Subcutaneous adipose tissue (tissue), 4 donors: ENCODE data around the gene RWDD4. TPM values are rescaled to one million over a fixed set of nuclear protein-coding genes. Genes with fewer than 3 reads are reported as not detected.

Source experiments
- CTCF ChIP-seq: fragments of 450-650 bp; IDR thresholded peaks from one replicate; pipeline ENCODE4 v1.5.1; 2016; ENCODE audit warnings: low read depth, mild to moderate bottlenecking, control low read depth, antibody characterized with exemption, moderate library complexity
- total RNA-seq, 4 donors: library from RNA; depleted of rRNA; stranded (reverse); fragments of >200 nt; gene quantifications; one replicate each; pipeline ENCODE4 v1.1.0, GENCODE V29; 2016

Gene RWDD4
- total RNA-seq: 10 to 100 TPM; 16.5 to 33.4 (median 17.5) TPM

DNA sequence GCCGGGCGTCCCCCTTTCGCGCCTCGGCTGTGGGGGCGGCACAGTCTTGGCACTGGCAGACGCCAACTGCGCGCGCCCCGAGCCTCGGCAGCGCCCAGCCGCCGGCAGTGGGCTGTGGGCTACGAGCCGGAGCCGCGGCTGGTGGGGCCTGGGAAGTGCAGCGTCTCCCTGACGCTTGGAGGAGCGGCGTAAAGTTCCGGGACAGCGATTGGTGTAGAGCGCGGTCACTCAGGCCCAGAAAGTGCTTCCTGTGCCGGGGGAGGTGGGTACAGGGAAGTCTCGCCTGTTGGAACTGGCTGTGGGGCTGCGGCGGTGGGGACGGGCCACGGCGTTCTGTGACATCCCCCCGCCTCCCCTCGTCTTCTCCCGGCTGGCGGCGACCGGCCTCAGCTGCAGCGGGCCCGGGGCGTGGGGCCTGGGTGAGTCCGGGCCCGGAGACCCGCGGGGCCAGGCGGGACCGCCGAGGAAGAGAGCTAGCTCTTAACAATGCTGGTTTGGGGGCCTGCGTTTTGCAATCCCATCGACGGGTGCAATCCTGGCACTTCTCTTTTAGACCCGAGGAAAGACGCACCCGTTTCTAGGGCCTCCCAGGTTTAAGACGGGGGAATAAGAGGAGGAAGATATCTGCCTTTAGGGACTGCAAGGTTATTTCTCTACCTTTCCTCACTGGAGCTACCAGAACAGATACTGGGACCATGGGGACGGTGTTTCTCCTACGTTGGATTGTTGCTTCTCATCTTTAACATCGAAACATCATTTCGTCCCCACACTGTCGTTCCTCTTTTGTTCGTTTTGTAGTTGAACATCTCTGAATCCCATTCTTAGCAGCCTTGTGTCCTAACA is at the start of gene RWDD4, which contains the start of gene TRAPPC11:
RWDD4 (minus strand) TSS at position 157 of the 843 bp plus-strand sequence. CDS start 233 bp downstream, outside the sequence.
TRAPPC11 (plus strand) TSS at position 265 of the 843 bp plus-strand sequence. CDS start 4,575 bp downstream, outside the sequence.
- TF ChIP-seq CTCF: no peak

GRCh38 chr4:183702492-183702891 is 43.5 kb upstream of the RWDD4 start:
- no peak for TF ChIP-seq CTCF

GRCh38 chr4:183700407-183700806 is 41.4 kb upstream of the RWDD4 start:
- no peak for TF ChIP-seq CTCF

DNA sequence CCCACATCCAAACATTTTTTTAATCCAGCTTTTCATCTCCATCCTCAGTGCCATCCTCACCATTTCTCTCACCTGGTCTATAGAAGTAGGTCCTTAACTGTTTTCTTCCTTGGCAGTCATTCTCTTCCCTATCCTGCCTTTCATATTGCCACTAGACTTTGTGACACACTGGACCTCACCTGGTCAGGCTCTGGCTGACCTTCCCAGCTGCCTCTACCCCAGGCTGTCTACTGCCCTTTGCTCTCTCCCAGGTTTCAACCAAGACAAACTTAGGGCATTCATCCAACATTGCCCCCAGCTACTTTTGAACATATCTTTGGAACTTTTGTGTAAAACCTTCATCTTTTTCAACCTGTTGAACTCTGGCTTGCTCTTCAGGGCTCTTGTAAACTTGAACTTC is 39.9 kb upstream of the RWDD4 start:
- no peak for TF ChIP-seq CTCF

DNA sequence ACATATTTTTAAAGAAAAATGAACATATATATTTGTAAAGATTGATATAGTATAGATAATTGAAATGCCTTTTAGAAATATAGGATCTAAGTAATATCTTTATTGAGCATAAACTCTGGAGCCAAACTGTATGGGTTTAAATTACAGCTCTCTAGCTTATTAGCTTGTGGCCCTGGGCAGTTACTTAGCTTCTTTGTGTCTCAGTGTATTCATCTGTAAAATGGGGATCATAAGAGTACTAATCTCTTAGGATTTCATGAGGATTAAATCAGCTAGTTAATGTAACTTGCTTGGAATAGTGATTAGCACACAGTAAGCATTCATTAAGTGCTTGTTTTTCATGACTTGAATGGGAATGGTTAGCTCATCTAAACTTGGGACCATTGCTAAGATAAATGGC is 32.9 kb upstream of the RWDD4 start:
- no peak for TF ChIP-seq CTCF

GRCh38 chr4:183691006-183691405 is 32.0 kb upstream of the RWDD4 start:
- TF ChIP-seq CTCF: no peak

GRCh38 chr4:183688216-183688615 is 29.2 kb upstream of the RWDD4 start:
- no peak for TF ChIP-seq CTCF
